Smooth muscle cell (in vitro differentiated cells): ENCODE measurements around the gene CCDC180. TPM values are rescaled to one million over a fixed set of nuclear protein-coding genes. Genes with fewer than 3 reads are reported as not detected.
"Not testable (repeated sequence)": the region's sequence is repeated elsewhere in the genome, so short reads cannot be mapped to it uniquely, and the experiment has no call there.

ENCODE experiments used
- DNase-seq: peaks from one replicate; lab custom pipeline; 2025; ENCODE audit not compliant: unreplicated experiment; lab: John Stamatoyannopoulos, UW
- H2AFZ ChIP-seq: fragments of 200-600 bp; sonication (generic); 2 replicates; pipeline ENCODE4 v1.6.0; 2016; ENCODE audit warnings: antibody characterized with exemption, low read depth, mild to moderate bottlenecking
- H3F3A ChIP-seq: fragments of 200-600 bp; sonication (generic); 2 replicates; pipeline ENCODE4 v1.6.0; 2017; ENCODE audit warnings: antibody characterized with exemption, low read depth
- H3K27ac ChIP-seq: fragments of 200-600 bp; sonication (generic); 2 replicates; pipeline ENCODE4 v1.5.1; 2016; ENCODE audit warnings: low read depth, mild to moderate bottlenecking
- H3K27me3 ChIP-seq: fragments of 200-600 bp; sonication (generic); 2 replicates; pipeline ENCODE4 v1.6.1; 2016; ENCODE audit warnings: low read depth, mild to moderate bottlenecking
- H3K36me3 ChIP-seq: fragments of 200-600 bp; sonication (generic); 2 replicates; pipeline ENCODE4 v1.5.1; 2016; ENCODE audit warnings: low read depth
- H3K4me1 ChIP-seq: fragments of 200-600 bp; sonication (generic); 2 replicates; pipeline ENCODE4 v1.5.1; 2016; ENCODE audit warnings: low read depth
- H3K4me2 ChIP-seq: fragments of 200-600 bp; sonication (generic); 2 replicates; pipeline ENCODE4 v1.6.0; 2016; ENCODE audit warnings: mild to moderate bottlenecking
- H3K4me3 ChIP-seq: fragments of 200-600 bp; sonication (generic); 2 replicates; pipeline ENCODE4 v1.5.1; 2016; ENCODE audit warnings: mild to moderate bottlenecking
- H3K79me2 ChIP-seq: fragments of 200-600 bp; sonication (generic); 2 replicates; pipeline ENCODE4 v1.6.0; 2016; ENCODE audit warnings: low read depth, mild to moderate bottlenecking
- H3K9ac ChIP-seq: fragments of 200-600 bp; sonication (generic); 2 replicates; pipeline ENCODE4 v1.6.0; 2016; ENCODE audit warnings: low read depth
- H3K9me3 ChIP-seq: fragments of 200-600 bp; sonication (generic); replicated peaks from 2 replicates; pipeline ENCODE4 v1.5.1; 2016; ENCODE audit warnings: low read depth
- H4K20me1 ChIP-seq: fragments of 200-600 bp; sonication (generic); 2 replicates; pipeline ENCODE4 v1.6.0; 2016; ENCODE audit warnings: low read depth
- CTCF ChIP-seq: fragments of 200-600 bp; sonication (generic); IDR thresholded peaks from 2 replicates; pipeline ENCODE4 v1.5.1; 2017; ENCODE audit warnings: borderline replicate concordance, mild to moderate bottlenecking, antibody characterized with exemption; ENCODE audit not compliant: insufficient read depth, poor library complexity, severe bottlenecking
- whole genome bisulfite sequencing: methylation state at CpG from one replicate; pipeline ENCODE4 v1.1.7; 2016; ENCODE audit warnings: low lambda C conversion rate; 5-methylcytosine and 5-hydroxymethylcytosine counted together
- polyA plus RNA-seq: library from polyadenylated mRNA; unstranded; fragments of >200 nt; fragmentation: Nextera tagmentation; extraction: Ambion mirVana; gene quantifications from 2 replicates; pipeline ENCODE4 v1.2.1, GENCODE V29; 2016
- total RNA-seq: library from RNA; depleted of rRNA; stranded (reverse); fragments of >200 nt; gene quantifications from 2 replicates; pipeline ENCODE4 v1.2.3, GENCODE V29; 2014

CCDC180 gene
- total and polyA plus RNA-seq, 2 experiments from 2014 or later: 0.58 to 0.59 TPM

GRCh38 chr9:97327562-97327961 lies 20.1 kb downstream of the CCDC180 start:
- no peaks in the 10 kb centered on the region for H3K79me2 ChIP-seq
- no peak overlapping the region for H3K27ac ChIP-seq
- no peak overlapping the region for H3K9ac ChIP-seq
- no peak overlapping the region for H3K4me2 ChIP-seq
- no peaks in the 10 kb centered on the region for H4K20me1 ChIP-seq
- no peaks in the 10 kb centered on the region for H3K4me1 ChIP-seq
- no peak for DNase-seq
- H3K27me3 ChIP-seq: no peaks in the 10 kb centered on the region
- no peak for TF ChIP-seq CTCF
- no peak overlapping the region for H3K4me3 ChIP-seq
- WGBS: 88% methylated on average over 6 of the region's 6 CpGs
- no peaks in the 10 kb centered on the region for H3F3A ChIP-seq
- no peaks in the 10 kb centered on the region for H3K9me3 ChIP-seq
- H3K36me3 ChIP-seq: no peaks in the 10 kb centered on the region
- H2AFZ ChIP-seq: no peak overlapping the region

- H3F3A ChIP-seq: no peaks in the 10 kb centered on the region
- DNase-seq: no peak
- H3K9ac ChIP-seq: no peak overlapping the region
- TF ChIP-seq CTCF: no peak
- no peaks in the 10 kb centered on the region for H3K36me3 ChIP-seq
- H3K79me2 ChIP-seq: no peaks in the 10 kb centered on the region
- H3K9me3 ChIP-seq: no peaks in the 10 kb centered on the region
- no peak overlapping the region for H3K4me3 ChIP-seq
- no peak overlapping the region for H2AFZ ChIP-seq
- 94% methylated on average over 3 of the region's 3 CpGs for WGBS
- H3K4me2 ChIP-seq: no peak overlapping the region
- H3K4me1 ChIP-seq: no peaks in the 10 kb centered on the region
- H3K27ac ChIP-seq: no peak overlapping the region
- H4K20me1 ChIP-seq: no peaks in the 10 kb centered on the region
- H3K27me3 ChIP-seq: no peaks in the 10 kb centered on the region
Measured at GRCh38 chr9:97332993-97333392, 25.5 kb downstream of the CCDC180 start.

DNA sequence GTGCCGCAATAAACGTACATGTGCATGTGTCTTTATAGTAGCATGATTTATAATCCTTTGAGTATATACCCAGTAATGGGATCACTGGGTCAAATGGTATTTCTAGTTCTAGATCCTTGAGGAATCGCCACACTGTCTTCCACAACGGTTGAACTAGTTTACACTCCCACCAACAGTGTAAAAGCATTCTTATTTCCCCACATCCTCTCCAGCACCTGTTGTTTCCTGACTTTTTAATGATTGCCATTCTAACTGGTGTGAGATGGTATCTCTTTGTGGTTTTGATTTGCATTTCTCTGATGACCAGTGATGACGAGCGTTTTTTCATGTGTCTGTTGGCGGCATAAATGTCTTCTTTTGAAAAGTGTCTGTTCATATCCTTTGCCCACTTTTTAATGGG lies 28.2 kb downstream of the CCDC180 start:
- H3K4me1 ChIP-seq, H3F3A ChIP-seq, H3K36me3 ChIP-seq, H3K4me3 ChIP-seq, DNase-seq, H3K9me3 ChIP-seq, H3K27ac ChIP-seq, H3K27me3 ChIP-seq, H3K79me2 ChIP-seq, H4K20me1 ChIP-seq, H3K4me2 ChIP-seq, H3K9ac ChIP-seq, H2AFZ ChIP-seq: not testable (repeated sequence)
- 95% methylated on average over 7 of the region's 7 CpGs for WGBS

- Histone ChIP-seq H3K36me3 (no peaks in the 10 kb centered on the region), H3K27ac (no peak overlapping the region), H3K9ac (no peak overlapping the region), H4K20me1 (no peaks in the 10 kb centered on the region), H3K4me2 (no peak overlapping the region), H3K79me2 (no peaks in the 10 kb centered on the region), H3K27me3 (no peaks in the 10 kb centered on the region), H3K4me1 (no peaks in the 10 kb centered on the region), H2AFZ (no peak overlapping the region), H3K4me3 (no peak overlapping the region), H3F3A (no peaks in the 10 kb centered on the region), H3K9me3 (no peaks in the 10 kb centered on the region)
- no peak for TF ChIP-seq CTCF
- 95% methylated on average over 10 of the region's 10 CpGs for WGBS
- DNase-seq: no peak
Measured at GRCh38 chr9:97348871-97349270, 41.4 kb downstream of the CCDC180 start.
